MM.1S (cell line): Measurements from ENCODE around the gene DRG2.

Experiments used
- DNase-seq: peaks from one replicate; pipeline ENCODE4 v3.0.0-alpha.2; 2015
- H2AFZ ChIP-seq: fragments of 300-600 bp; sonication (generic); 2 replicates; pipeline ENCODE4 v1.6.0; 2016; ENCODE audit warnings: antibody characterized with exemption, low read length
- H3F3A ChIP-seq: fragments of 300-600 bp; sonication (generic); 2 replicates; pipeline ENCODE4 v1.6.1; 2016; ENCODE audit warnings: mild to moderate bottlenecking, antibody characterized with exemption, low read length, moderate library complexity, mixed read lengths; ENCODE audit not compliant: insufficient read depth
- H3K27ac ChIP-seq: fragments of 300-600 bp; sonication (generic); 2 replicates; pipeline ENCODE4 v1.5.1; 2016; ENCODE audit warnings: mild to moderate bottlenecking, low read length
- H3K27me3 ChIP-seq: fragments of 300-600 bp; sonication (generic); replicated peaks from 2 replicates; pipeline ENCODE4 v1.6.0; 2016; ENCODE audit warnings: low read length; ENCODE audit not compliant: insufficient read depth
- H3K36me3 ChIP-seq: fragments of 300-600 bp; sonication (generic); replicated peaks from 2 replicates; pipeline ENCODE4 v1.6.1; 2016; ENCODE audit warnings: mild to moderate bottlenecking, low read length, mixed read lengths; ENCODE audit not compliant: insufficient read depth
- H3K4me1 ChIP-seq: fragments of 300-600 bp; sonication (generic); 2 replicates; pipeline ENCODE4 v1.6.1; 2016; ENCODE audit warnings: low read length, mixed read lengths
- H3K4me2 ChIP-seq: fragments of 300-600 bp; sonication (generic); 2 replicates; pipeline ENCODE4 v1.6.0; 2016; ENCODE audit warnings: low read depth, low read length
- H3K4me3 ChIP-seq: fragments of 300-600 bp; sonication (generic); 2 replicates; pipeline ENCODE4 v1.5.1; 2016; ENCODE audit warnings: low read length, mixed read lengths
- H3K79me2 ChIP-seq: fragments of 300-600 bp; sonication (generic); 2 replicates; pipeline ENCODE4 v1.6.1; 2016; ENCODE audit warnings: mixed run types, low read length, mixed read lengths
- H3K9ac ChIP-seq: fragments of 300-600 bp; sonication (generic); 2 replicates; pipeline ENCODE4 v1.6.1; 2016; ENCODE audit warnings: low read length, mixed read lengths
- H3K9me2 ChIP-seq: fragments of 300-600 bp; sonication (generic); replicated peaks from 2 replicates; pipeline ENCODE4 v1.6.1; 2016; ENCODE audit warnings: mild to moderate bottlenecking, low read length, mixed read lengths; ENCODE audit not compliant: insufficient read depth
- H3K9me3 ChIP-seq: fragments of 300-600 bp; sonication (generic); replicated peaks from 2 replicates; pipeline ENCODE4 v1.6.1; 2016; ENCODE audit warnings: mild to moderate bottlenecking, low read length, mixed read lengths; ENCODE audit not compliant: insufficient read depth
- H4K20me1 ChIP-seq: fragments of 300-600 bp; sonication (generic); 2 replicates; pipeline ENCODE4 v1.6.1; 2016; ENCODE audit warnings: mild to moderate bottlenecking, low read length, moderate library complexity, mixed read lengths; ENCODE audit not compliant: insufficient read depth
- EZH2 ChIP-seq: fragments of 300-600 bp; sonication (generic); optimal IDR thresholded peaks from 2 replicates; pipeline ENCODE3; 2017; ENCODE audit warnings: low read depth, mild to moderate bottlenecking, antibody characterized with exemption, low read length, mixed read lengths
- EZH2phosphoT487 ChIP-seq: fragments of 300-600 bp; sonication (generic); IDR thresholded peaks from 2 replicates; pipeline ENCODE4 v1.6.1; 2018; ENCODE audit warnings: antibody characterized with exemption, low read length
- TF ChIP-seq, protein P1 (sequence below): fragments of 300-600 bp; sonication (generic); IDR thresholded peaks from 2 replicates; pipeline ENCODE4 v1.5.1; 2016; ENCODE audit warnings: antibody characterized with exemption, low read length, mixed read lengths

DRG2 gene

DNA sequence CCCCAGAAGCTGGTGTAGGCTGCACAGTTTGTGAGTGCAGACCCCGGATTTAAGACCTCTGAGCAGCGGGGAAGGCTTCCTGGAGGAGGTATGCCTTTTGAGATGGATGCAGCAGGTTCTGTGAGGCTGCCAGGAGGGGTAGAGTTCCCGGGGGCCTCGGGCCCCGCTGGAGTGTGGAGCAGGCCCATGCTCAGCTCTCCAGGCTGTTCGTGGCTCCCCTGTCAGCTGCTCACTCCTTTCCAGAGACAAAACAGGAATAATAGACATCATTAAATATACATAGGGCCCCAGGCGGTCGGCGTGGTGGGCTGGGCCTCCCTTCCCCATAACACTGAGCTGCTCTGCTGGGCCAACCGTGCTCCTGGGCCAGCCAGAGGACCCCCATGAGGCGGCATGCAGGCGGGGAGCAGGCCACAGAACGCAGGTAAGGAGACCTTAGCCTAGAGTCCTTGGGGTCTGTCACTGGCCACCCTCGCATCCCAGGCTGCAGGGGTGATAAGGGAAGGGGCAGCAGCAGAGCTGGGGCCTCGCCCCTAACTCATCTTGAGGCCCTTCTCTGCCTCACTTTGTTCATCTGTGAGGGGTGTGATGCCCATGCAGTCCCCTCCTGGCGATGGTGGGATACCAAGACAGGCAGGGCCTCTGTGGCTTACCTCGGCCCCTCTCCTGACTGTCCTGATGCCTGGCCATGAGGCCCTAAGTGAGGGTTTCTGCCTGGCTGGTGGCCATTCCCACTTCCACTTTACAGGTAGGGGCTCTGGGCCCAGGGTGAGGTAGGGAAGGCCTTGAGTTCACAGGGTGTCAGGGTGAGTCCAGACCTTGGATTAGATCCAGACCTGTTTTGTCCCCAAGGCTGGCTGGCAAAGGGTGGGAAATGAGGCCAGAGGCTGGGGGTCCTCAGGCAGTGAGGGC is 20.9 kb downstream of the DRG2 start, which contains the start of gene MYO15A:
Gene MYO15A, plus strand, starts transcription at position 356 of the 912 bp plus-strand sequence. CDS start 10,045 bp downstream, outside the sequence.
- Histone ChIP-seq H3K79me2 (no peaks in the 10 kb centered on the region), H3K27me3 (no peaks in the 10 kb centered on the region), H3K9me2 (no peaks in the 10 kb centered on the region), H3K9me3 (no peaks in the 10 kb centered on the region), H3K4me2 (no peak within 1 kb of the TSS), H3F3A (no peaks in the 10 kb centered on the region), H3K9ac (no peak within 1 kb of the TSS), H2AFZ (no peak within 1 kb of the TSS), H3K27ac (no peak within 1 kb of the TSS), H3K4me1 (no peaks in the 10 kb centered on the region), H3K4me3 (no peak within 1 kb of the TSS), H4K20me1 (no peaks in the 10 kb centered on the region), H3K36me3 (no peaks in the 10 kb centered on the region)
- no peak for DNase-seq
- TF ChIP-seq, protein P1, sequence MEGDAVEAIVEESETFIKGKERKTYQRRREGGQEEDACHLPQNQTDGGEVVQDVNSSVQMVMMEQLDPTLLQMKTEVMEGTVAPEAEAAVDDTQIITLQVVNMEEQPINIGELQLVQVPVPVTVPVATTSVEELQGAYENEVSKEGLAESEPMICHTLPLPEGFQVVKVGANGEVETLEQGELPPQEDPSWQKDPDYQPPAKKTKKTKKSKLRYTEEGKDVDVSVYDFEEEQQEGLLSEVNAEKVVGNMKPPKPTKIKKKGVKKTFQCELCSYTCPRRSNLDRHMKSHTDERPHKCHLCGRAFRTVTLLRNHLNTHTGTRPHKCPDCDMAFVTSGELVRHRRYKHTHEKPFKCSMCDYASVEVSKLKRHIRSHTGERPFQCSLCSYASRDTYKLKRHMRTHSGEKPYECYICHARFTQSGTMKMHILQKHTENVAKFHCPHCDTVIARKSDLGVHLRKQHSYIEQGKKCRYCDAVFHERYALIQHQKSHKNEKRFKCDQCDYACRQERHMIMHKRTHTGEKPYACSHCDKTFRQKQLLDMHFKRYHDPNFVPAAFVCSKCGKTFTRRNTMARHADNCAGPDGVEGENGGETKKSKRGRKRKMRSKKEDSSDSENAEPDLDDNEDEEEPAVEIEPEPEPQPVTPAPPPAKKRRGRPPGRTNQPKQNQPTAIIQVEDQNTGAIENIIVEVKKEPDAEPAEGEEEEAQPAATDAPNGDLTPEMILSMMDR: no peak
- TF ChIP-seq EZH2phosphoT487: no peak
- TF ChIP-seq EZH2: no peak

DNA sequence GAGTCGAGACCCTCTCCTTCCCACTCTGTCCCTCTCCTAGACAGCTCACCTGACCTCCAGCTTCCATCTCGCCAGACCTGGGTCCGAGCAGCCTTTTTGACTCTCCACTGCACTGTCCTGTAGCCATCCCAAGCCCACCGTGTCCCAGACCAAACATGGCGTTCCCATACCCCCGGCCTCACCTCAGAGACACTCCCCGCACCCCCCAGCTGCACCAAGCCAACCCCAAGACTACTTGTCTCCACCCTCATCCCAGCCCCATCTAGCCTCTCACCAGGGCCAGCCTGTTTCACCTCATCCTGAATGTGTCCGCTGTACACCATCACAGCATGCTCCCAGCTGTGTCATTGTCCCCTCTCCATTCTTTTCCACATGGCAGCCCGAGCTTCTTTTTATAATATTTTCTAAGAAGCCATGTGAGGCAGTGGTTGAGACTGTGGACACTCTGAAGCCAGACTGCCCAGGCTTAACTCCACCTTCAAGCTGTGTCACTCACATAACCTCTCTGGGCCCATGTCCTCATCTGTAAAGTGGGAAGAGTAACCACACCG is 22.3 kb downstream of the DRG2 start:
- H4K20me1 ChIP-seq: no peaks in the 10 kb centered on the region
- no peaks in the 10 kb centered on the region for H3K36me3 ChIP-seq
- no peaks in the 10 kb centered on the region for H3K27me3 ChIP-seq
- no peaks in the 10 kb centered on the region for H3F3A ChIP-seq
- no peaks in the 10 kb centered on the region for H3K79me2 ChIP-seq
- no peak overlapping the region for H3K9ac ChIP-seq
- no peaks in the 10 kb centered on the region for H3K4me1 ChIP-seq
- no peak overlapping the region for H3K4me2 ChIP-seq
- H3K4me3 ChIP-seq: no peak overlapping the region
- H2AFZ ChIP-seq: no peak overlapping the region
- no peaks in the 10 kb centered on the region for H3K9me2 ChIP-seq
- TF ChIP-seq, protein P1: no peak
- TF ChIP-seq EZH2phosphoT487 (no peak), EZH2 (no peak)
- no peaks in the 10 kb centered on the region for H3K9me3 ChIP-seq
- no peak for DNase-seq
- no peak overlapping the region for H3K27ac ChIP-seq

DNA sequence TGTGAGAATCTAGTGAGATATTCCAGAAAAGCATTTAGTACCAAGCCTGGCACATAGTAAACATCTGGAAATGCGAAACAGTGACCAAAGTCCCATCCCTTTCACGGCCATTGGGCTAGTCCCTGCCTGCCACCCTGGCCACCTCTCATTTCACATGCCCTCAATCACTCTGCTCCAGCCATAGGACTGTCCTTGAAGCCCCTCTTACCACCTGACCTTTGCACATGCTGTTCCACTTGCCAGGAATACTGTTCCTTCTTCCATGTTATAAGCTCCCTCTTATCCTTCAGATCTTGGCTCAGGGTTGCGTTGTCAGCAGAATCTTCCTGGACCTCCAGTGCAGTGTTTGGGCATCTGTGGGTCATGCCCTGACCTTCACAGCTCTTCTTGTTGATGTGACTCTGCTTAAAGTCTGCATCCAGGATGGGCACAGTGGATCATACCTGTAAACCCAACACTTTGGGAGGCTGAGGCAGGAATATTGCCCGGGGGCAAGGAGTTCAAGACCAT is 22.9 kb downstream of the DRG2 start:
- TF ChIP-seq, protein P1: no peak
- TF ChIP-seq EZH2phosphoT487: no peak
- TF ChIP-seq EZH2: no peak
- no peak for DNase-seq
- H3K9me2 ChIP-seq: no peaks in the 10 kb centered on the region
- no peaks in the 10 kb centered on the region for H3K79me2 ChIP-seq
- H3K4me2 ChIP-seq: no peak overlapping the region
- no peaks in the 10 kb centered on the region for H3K9me3 ChIP-seq
- H3K4me1 ChIP-seq: no peaks in the 10 kb centered on the region
- H3K27me3 ChIP-seq: no peaks in the 10 kb centered on the region
- no peak overlapping the region for H3K4me3 ChIP-seq
- H3K27ac ChIP-seq: no peak overlapping the region
- H4K20me1 ChIP-seq: no peaks in the 10 kb centered on the region
- H3K36me3 ChIP-seq: no peaks in the 10 kb centered on the region
- no peak overlapping the region for H2AFZ ChIP-seq
- H3K9ac ChIP-seq: no peak overlapping the region
- no peaks in the 10 kb centered on the region for H3F3A ChIP-seq
